HepG2 (cell line): ENCODE results near the gene CUEDC2. TPM values are rescaled to one million over a fixed set of nuclear protein-coding genes. Genes with fewer than 3 reads are reported as not detected.

Source experiments
- ATF7 ChIP-seq, 2 experiments: fragments of 450-650 bp in 1 of 2; sonication (generic) in 1 of 2; formaldehyde crosslinking in 1 of 2; IDR thresholded peaks; 2 replicates each; pipeline versions ENCODE4 v1.4.0 to v1.6.1; 2016 to 2020; ENCODE audit warnings: antibody characterized with exemption in 1 of 2, mild to moderate bottlenecking in 1 of 2, missing genetic modification reagents in 1 of 2
- FOXJ3 ChIP-seq: sonication (generic); formaldehyde crosslinking; IDR thresholded peaks from 2 replicates; pipeline ENCODE4 v1.4.0; 2020; ENCODE audit warnings: missing genetic modification reagents, mild to moderate bottlenecking, borderline replicate concordance
- GATAD1 ChIP-seq: IDR thresholded peaks from 2 replicates; pipeline ENCODE4 v1.6.1; 2016; ENCODE audit warnings: missing genetic modification reagents, missing compliant biosample characterization
- GPN1 ChIP-seq: sonication (generic); formaldehyde crosslinking; IDR thresholded peaks from 2 replicates; pipeline ENCODE4 v1.5.1; 2020; ENCODE audit warnings: missing genetic modification reagents, borderline replicate concordance
- KDM1A ChIP-seq: IDR thresholded peaks from 2 replicates; pipeline ENCODE4 v1.6.1; 2016; ENCODE audit warnings: missing compliant biosample characterization
- KLF13 ChIP-seq: sonication (generic); formaldehyde crosslinking; IDR thresholded peaks from 2 replicates; pipeline ENCODE4 v1.4.0; 2020; ENCODE audit warnings: mild to moderate bottlenecking, missing genetic modification reagents
- MTF1 ChIP-seq: sonication (generic); formaldehyde crosslinking; IDR thresholded peaks from 2 replicates; pipeline ENCODE4 v1.5.0; 2020; ENCODE audit warnings: missing genetic modification reagents
- PHF20 ChIP-seq: sonication (generic); formaldehyde crosslinking; IDR thresholded peaks from 2 replicates; pipeline ENCODE4 v1.5.0; 2020; ENCODE audit warnings: mild to moderate bottlenecking, missing genetic modification reagents
- PREB ChIP-seq: sonication (generic); formaldehyde crosslinking; IDR thresholded peaks from 2 replicates; pipeline ENCODE4 v1.4.0; 2020; ENCODE audit warnings: missing genetic modification reagents
- ZNF558 ChIP-seq: sonication (generic); formaldehyde crosslinking; IDR thresholded peaks from 2 replicates; pipeline ENCODE4 v1.9.0; 2022; ENCODE audit warnings: mild to moderate bottlenecking, missing genetic modification reagents, borderline replicate concordance
- ZNF816 ChIP-seq: sonication (generic); formaldehyde crosslinking; IDR thresholded peaks from 2 replicates; pipeline ENCODE4 v1.8.0; 2022; ENCODE audit warnings: missing genetic modification reagents, mild to moderate bottlenecking, borderline replicate concordance
- polyA plus RNA-seq, 8 experiments: library from polyadenylated mRNA; depleted of rRNA in 3 of 8; stranded (reverse) in 7 of 8; unstranded in 1 of 8; fragments of >200 nt; fragmentation: Illumina TruSeq in 4 of 8; extraction: Trizol in 4 of 8; gene quantifications; 2 replicates each; pipeline versions ENCODE4 v1.2.1 to v1.2.3, GENCODE V29; 2011 to 2016; ENCODE audit warnings: low read depth in 4 of 8, missing spikeins in 1 of 8, mixed read lengths in 1 of 8; ENCODE audit not compliant: insufficient read depth in 1 of 8
- total RNA-seq, 5 experiments: library from RNA; depleted of rRNA; stranded (reverse); fragments of >200 nt; fragmentation: Illumina TruSeq; extraction: Trizol; gene quantifications; 2 replicates each; pipeline ENCODE4 v1.2.3, GENCODE V29; 2016; ENCODE audit warnings: low read depth in 1 of 5
- TF ChIP-seq, protein P1 (sequence below): sonication (generic); formaldehyde crosslinking; IDR thresholded peaks from 2 replicates; pipeline ENCODE4 v1.4.0; 2020; ENCODE audit warnings: missing genetic modification reagents
- TF ChIP-seq, protein P2 (sequence below): fragments of 450-650 bp; IDR thresholded peaks from 2 replicates; pipeline ENCODE4 v1.6.1; 2017; ENCODE audit warnings: mild to moderate bottlenecking

Gene CUEDC2
- total and polyA plus RNA-seq, 2 of the 13 experiments (the other 11 are each of a cell fraction or from before 2014, with no cell fraction given), result 13.1 to 18.4 TPM

- TF ChIP-seq, protein P1, sequence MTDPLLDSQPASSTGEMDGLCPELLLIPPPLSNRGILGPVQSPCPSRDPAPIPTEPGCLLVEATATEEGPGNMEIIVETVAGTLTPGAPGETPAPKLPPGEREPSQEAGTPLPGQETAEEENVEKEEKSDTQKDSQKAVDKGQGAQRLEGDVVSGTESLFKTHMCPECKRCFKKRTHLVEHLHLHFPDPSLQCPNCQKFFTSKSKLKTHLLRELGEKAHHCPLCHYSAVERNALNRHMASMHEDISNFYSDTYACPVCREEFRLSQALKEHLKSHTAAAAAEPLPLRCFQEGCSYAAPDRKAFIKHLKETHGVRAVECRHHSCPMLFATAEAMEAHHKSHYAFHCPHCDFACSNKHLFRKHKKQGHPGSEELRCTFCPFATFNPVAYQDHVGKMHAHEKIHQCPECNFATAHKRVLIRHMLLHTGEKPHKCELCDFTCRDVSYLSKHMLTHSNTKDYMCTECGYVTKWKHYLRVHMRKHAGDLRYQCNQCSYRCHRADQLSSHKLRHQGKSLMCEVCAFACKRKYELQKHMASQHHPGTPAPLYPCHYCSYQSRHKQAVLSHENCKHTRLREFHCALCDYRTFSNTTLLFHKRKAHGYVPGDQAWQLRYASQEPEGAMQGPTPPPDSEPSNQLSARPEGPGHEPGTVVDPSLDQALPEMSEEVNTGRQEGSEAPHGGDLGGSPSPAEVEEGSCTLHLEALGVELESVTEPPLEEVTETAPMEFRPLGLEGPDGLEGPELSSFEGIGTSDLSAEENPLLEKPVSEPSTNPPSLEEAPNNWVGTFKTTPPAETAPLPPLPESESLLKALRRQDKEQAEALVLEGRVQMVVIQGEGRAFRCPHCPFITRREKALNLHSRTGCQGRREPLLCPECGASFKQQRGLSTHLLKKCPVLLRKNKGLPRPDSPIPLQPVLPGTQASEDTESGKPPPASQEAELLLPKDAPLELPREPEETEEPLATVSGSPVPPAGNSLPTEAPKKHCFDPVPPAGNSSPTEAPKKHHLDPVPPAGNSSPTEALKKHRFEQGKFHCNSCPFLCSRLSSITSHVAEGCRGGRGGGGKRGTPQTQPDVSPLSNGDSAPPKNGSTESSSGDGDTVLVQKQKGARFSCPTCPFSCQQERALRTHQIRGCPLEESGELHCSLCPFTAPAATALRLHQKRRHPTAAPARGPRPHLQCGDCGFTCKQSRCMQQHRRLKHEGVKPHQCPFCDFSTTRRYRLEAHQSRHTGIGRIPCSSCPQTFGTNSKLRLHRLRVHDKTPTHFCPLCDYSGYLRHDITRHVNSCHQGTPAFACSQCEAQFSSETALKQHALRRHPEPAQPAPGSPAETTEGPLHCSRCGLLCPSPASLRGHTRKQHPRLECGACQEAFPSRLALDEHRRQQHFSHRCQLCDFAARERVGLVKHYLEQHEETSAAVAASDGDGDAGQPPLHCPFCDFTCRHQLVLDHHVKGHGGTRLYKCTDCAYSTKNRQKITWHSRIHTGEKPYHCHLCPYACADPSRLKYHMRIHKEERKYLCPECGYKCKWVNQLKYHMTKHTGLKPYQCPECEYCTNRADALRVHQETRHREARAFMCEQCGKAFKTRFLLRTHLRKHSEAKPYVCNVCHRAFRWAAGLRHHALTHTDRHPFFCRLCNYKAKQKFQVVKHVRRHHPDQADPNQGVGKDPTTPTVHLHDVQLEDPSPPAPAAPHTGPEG, result 0 out of 2 replicates have a peak, but pooled peaks have one; percentile 60
- TF ChIP-seq PHF20 (CRISPR knock-in tag) (0 out of 2 replicates have a peak, but pooled peaks have one; percentile 26), GPN1 (CRISPR knock-in tag) (no peak), GATAD1 (CRISPR knock-in tag) (peak; percentile 26; the same call in 1 of the 2 replicates), FOXJ3 (CRISPR knock-in tag) (no peak), ZNF558 (CRISPR knock-in tag) (no peak), ATF7 (IDR thresholded peaks at IDR 0.05) (no peak), ATF7 (CRISPR knock-in tag; IDR thresholded peaks at IDR 0.05) (no peak), KDM1A (CRISPR knock-in tag) (no peak), PREB (CRISPR knock-in tag) (0 out of 2 replicates have a peak, but pooled peaks have one; percentile 70), KLF13 (CRISPR knock-in tag) (no peak), MTF1 (CRISPR knock-in tag) (no peak), ZNF816 (CRISPR knock-in tag) (0 out of 2 replicates have a peak, but pooled peaks have one; percentile 73)
- TF ChIP-seq, protein P2, sequence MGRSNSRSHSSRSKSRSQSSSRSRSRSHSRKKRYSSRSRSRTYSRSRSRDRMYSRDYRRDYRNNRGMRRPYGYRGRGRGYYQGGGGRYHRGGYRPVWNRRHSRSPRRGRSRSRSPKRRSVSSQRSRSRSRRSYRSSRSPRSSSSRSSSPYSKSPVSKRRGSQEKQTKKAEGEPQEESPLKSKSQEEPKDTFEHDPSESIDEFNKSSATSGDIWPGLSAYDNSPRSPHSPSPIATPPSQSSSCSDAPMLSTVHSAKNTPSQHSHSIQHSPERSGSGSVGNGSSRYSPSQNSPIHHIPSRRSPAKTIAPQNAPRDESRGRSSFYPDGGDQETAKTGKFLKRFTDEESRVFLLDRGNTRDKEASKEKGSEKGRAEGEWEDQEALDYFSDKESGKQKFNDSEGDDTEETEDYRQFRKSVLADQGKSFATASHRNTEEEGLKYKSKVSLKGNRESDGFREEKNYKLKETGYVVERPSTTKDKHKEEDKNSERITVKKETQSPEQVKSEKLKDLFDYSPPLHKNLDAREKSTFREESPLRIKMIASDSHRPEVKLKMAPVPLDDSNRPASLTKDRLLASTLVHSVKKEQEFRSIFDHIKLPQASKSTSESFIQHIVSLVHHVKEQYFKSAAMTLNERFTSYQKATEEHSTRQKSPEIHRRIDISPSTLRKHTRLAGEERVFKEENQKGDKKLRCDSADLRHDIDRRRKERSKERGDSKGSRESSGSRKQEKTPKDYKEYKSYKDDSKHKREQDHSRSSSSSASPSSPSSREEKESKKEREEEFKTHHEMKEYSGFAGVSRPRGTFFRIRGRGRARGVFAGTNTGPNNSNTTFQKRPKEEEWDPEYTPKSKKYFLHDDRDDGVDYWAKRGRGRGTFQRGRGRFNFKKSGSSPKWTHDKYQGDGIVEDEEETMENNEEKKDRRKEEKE, result no peak
Measured at GRCh38 chr10:102419269-102420180, 12.8 kb downstream of the CUEDC2 start (continued).
